Right forelimb (tissue), 1 donor: ENCODE data around the gene C3orf20.

Experiments used
- DNase-seq: peaks from one replicate; pipeline ENCODE4 v3.0.0-alpha.2; 2018

Gene C3orf20

GRCh38 chr3:14674841-14675240, at the start of gene C3orf20:
Gene C3orf20 (plus strand): TSS chr3:14675141. CDS start chr3:14682714, 7,573 bp downstream.
- no peak for DNase-seq

- no peak for DNase-seq
These were observed 49.5 kb upstream of the C3orf20 start for GRCh38 chr3:14625443-14625842.

DNA sequence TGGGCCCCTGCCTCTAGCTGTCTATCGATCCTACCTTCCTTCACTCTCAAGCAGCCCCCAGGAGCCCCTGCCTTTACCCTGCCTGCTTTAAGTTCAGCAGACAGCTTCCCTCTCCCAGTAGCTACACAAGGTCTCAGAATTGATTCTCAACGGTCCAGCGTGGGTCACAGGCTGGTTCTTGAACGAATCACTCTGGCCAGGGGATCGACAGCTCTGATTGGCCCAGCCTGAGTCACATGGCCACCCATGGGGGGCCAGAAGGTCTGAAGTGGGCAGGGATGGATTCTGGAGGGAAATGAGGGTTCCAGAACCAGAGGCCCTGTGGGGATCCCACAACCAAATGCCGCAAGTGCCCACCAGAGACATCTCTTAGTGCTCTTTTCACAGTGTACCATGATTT, 47.1 kb upstream of the C3orf20 start:
- no peak for DNase-seq

- DNase-seq: no peak
These were observed 46.5 kb upstream of the C3orf20 start for GRCh38 chr3:14628406-14628805.

- DNase-seq: no peak
These were observed 44.4 kb upstream of the C3orf20 start for GRCh38 chr3:14630404-14631100.

DNA sequence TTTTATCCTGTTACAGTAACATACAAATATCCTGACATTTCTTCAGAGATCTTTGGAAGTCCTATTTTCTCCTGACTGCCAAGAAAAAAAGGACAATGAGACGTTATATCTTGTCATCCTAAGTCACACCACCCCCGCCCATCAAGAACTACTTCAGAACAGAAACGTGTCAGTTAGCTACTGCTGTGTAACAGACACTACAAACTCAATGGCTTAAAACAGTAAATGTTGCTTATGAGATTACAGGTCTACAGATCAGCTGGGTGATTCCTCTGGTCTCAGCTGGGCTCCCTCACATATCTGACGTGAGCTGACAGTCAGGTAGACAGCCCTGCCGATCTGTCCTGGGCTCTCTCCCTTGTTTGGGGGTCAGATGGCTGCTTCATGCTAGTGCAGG, 43.8 kb upstream of the C3orf20 start:
- DNase-seq: no peak

DNA sequence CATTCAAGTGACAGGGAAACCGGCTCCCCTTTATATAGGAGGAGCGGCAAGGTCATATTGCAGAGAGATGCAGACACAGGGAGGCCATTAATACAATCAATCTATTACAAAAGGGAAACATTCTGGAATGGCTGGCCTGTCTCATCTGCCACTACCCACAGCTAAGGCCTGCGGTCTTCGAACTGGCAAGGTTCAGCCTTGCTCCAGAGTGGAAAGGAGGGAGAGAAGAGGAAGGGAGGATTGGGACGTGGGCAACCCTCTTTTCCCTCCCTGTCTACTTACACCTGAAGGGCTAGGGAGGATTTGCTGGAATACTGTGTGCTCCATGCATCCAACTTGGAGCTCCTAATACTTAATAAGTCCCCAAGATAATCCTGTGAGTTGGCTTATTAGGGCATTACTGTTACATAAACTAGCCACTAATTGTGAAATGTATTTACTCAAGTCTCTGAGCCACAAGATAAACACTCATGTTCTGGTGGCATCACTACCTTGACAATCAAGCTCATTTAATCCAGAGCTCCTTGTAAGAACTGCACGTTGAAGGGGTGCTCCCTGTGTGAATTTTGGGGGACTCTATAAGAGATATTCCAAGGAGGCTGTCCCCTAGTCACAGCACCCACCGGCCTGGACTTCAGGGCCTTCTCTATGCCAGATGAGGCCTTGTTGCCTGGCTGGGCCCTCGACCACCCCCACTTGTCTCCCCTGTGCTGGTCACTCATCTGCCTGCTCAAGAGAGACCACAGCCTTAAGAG, 43.1 kb upstream of the C3orf20 start:
- DNase-seq: no peak

- no peak for DNase-seq
These were observed 42.5 kb upstream of the C3orf20 start for GRCh38 chr3:14632442-14632930.

- no peak for DNase-seq
These were observed 41.5 kb upstream of the C3orf20 start for GRCh38 chr3:14633417-14633816.

DNA sequence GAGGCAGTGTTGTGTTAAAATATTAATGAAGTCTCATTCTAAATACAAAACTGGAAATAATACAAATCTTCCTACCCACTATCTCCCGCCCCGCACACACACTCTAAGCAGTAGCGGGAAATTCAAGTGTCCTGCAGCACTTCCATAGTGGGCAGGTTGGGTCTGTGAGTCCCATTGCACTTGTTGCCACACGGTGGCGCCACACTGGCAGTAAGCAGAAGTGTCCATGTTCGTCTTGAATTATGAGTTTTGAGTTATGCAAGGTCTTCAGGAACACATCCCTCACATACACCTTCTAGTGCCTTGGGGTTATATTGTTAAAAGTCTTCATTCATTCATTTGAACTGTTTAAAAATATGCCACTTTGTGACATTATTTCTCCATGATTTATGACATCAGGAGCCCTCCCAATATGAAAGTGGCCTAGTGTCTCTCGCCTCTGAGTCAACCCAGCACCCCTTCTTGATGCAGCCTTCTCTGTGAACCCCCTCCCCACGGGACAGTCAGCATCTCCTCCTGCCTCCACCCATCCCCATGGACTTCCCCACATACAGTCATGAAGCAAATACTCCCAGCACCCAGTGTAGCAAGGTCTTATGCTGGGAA, 41.0 kb upstream of the C3orf20 start:
- DNase-seq: no peak

DNA sequence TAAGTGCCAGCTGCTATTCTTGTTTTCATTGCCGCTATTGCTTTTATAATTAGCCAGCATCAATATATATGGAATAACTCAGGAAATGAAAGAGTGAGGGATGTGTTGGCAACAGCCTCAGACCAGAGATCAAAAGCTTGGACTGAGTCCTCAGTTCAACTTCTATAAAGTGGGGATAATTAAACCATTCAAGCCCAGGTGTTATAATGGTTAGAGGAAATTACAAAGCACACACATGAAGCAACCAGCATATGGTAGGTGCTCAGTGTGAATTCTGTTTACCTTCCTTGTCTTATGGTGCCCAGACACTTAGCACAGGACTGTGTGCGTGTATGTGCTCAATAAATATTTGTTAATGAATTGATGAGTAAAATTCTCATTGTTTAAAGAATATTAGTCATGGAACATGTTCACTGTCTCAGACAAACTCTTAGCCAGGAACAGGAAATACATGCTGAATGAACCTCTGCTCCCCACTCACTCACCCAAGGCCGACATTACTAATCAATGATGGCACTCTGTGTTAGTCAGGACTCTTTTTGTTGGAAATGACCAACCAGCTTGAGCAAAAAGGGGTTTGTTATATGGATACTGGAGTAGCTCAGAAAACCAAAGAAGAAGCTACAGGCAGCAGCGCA, 40.1 kb upstream of the C3orf20 start:
- DNase-seq: no peak

DNA sequence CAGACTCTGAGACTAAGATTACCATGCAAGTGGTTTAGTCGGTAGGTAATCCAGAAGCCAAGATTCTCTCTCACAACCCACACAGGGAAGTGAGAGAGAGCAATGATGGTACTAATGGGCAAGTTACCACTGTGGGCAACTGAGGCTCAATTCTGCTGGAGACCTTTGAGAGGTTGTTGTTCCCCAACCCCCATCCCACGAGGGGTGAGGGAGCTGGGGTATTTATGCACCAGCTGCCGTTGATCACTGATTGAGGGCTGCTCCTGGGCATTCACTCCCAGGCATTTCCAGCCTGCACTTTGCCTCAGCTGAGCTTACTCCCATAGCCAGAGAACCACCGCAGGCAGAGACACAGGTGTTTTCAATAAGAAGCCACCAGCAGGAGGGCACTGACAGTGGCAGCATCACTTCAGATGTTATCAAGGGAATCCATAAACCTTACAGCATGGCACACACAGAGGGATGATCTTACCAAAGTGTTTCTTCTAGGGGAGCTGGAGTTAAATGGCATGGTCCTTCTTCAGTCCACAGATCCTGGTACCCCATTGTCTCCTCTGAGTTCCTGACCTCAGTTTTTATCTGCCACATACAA, 38.3 kb upstream of the C3orf20 start:
- no peak for DNase-seq

GRCh38 chr3:14640157-14640562, 34.8 kb upstream of the C3orf20 start:
- DNase-seq: no peak

DNA sequence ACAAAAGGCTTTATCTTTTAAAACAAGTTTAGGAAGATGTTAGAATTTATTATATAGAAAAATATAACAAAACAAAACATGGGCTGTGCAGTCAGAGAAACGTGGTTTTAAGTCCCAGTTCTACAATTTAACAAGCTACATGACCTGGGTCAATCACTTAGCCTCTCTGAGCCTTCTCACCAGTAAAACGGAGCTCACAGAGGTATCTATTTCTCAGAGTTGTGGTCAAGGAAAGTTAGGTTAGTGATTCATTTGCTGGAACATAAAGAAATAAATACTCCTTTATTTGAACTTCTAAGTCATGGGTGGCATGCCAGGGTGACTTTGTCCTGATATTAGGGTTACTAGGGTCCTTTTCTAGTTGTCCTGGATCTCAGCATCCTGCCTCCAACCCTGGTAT, 34.2 kb upstream of the C3orf20 start:
- no peak for DNase-seq

GRCh38 chr3:14641346-14641745, 33.6 kb upstream of the C3orf20 start:
- DNase-seq: no peak

DNA sequence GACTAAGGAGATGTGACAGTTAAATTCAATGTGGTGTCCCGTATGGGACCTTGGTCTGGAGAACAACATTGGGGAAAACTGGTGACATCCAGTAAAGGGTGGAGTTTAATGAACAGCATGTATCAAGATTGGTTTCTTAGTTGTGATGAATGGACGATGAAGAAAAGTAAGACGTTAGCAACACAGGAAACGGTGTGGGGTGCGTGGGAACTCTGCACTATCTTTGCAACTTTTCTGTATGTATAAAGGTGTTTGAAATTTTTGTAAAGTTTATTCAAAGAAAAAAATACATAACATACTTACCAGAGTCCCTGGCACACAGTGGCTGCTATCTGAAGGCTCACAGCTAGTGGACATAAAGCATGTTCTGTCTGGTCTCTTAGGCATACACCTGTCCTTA, 29.5 kb upstream of the C3orf20 start:
- DNase-seq: no peak

DNA sequence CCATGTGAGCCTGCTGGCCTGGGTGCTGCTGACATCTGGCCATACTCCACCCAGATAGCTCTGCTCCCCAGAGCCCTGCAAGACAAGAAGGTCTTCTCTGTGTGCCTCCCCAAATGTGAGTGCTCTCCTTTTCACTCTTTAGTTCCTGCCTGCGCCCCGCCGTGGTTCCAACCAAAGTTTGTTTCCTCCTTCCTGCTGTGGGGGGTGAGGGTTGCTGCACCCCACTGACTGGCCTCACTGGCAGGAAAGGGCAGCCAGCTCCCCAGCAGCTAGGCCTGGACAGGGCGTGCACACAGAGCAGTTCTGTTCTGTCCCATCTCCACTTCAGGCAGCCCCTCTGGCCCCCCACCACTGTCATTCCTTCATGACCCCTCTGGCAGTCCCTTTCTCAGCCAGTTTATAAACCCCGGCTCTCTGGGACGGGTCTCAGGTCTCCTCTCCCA, 28.8 kb upstream of the C3orf20 start:
- DNase-seq: no peak

DNA sequence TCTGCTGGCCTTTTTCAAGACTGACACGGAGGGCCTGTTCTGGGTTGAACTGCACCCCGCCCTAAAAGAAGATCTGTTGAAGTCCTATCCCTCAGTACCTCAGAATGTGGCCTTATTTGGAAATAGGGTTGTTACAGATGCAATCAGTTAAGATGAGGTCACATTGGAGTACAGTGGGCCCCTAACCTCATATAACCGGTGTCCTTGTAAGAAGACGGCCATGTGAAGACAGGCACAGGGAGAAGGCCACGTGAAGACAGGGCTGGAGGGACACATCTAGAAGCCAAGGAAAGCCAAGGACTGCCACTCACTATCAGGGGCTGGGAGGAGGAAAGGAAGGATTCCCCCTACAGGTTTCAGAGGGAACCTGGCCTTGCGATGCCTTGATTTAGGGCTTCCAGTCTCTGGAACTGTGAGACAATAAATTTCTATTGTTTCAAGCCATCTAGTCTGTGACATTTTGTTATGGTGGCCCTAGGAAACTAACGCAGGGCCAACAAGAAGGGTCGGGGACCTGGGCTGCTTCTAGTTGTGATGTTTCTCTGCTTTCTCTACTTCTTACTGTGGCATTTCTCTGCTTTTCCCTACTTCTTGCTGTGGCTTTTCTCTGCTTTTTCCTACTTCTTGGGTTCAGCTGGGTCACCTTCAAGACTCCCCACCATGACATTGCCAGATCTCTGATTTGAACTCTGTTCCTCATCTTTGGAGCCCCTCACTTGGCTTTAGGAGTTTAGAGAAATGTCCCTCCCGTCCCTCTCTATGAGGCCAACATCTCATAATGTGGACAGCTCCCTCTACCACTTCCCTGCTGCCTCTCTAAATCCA, 28.1 kb upstream of the C3orf20 start:
- DNase-seq: no peak

DNA sequence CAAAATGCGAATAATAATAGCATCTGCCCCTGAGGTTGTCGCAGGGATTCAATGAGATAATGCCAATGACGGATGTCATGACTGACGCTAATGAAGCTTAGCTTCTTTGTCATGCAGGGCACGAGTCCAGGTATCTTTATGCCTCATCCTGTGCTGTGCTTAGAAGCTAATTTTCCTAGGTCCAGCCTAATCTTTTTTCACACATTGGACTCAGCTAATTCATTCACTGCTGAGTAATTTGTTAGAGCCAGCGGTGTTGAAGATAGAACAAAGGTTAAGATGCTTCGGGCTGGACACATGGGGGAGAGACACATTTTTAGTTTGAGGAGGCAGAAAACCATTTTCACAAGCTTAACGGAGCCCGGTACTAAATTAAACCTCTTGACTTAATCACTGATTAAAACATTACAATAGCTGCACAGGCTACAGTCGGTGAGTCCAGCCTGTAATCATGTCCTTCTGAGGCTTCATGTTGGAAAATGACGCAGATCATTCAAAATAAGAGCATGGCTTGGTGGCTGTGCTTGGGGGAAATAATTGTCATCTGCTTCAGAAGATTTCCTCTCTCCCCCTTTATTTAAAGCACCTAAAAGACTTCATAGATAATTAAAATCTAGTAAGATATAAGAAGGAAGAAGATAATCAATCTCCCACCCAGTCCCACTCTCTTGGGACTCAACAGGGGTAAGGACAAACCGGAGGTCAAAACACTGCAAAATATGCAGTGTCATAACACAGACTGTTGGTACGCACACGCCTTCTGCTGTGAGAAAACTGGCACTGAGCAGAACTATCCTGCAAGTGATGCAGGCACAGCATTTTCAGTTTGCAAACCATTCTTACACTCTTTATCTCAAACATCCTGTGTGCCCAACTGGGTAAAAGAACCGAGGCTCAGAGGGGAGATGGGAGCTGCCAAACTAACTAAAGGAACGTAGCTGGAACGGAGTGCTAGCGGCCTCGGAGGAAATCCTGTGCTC, 26.7 kb upstream of the C3orf20 start:
- no peak for DNase-seq

DNA sequence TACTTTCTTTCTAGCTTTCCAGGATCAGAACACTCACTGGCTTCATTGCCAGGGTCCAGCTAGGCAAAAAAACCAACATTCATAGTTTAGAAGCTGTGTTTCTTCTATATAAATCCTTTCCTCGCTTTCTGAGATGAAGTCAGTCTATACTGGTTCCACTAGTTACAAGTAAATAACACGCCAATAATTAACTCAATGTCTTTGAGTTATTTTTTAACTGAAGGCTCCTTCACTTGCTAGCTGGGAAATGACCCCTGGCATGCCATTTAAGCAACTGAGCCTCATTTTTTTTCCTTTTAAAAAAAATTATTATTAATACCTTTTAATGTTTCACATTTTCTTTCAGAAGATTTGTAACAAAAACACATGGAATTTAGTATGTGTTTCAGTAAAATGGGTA, 25.5 kb upstream of the C3orf20 start:
- no peak for DNase-seq

- no peak for DNase-seq
These were observed 24.7 kb upstream of the C3orf20 start for GRCh38 chr3:14650193-14650592.
